MM.1S (cell line): ENCODE data around the gene FAM181A.

Experiments used
- CTCF ChIP-seq: fragments of 300-600 bp; sonication (generic); IDR thresholded peaks from 2 replicates; pipeline ENCODE4 v1.5.1; 2016; ENCODE audit warnings: antibody characterized with exemption, low read length, mixed read lengths
- EZH2 ChIP-seq: fragments of 300-600 bp; sonication (generic); optimal IDR thresholded peaks from 2 replicates; pipeline ENCODE3; 2017; ENCODE audit warnings: low read depth, mild to moderate bottlenecking, antibody characterized with exemption, low read length, mixed read lengths
- EZH2phosphoT487 ChIP-seq: fragments of 300-600 bp; sonication (generic); IDR thresholded peaks from 2 replicates; pipeline ENCODE4 v1.6.1; 2018; ENCODE audit warnings: antibody characterized with exemption, low read length

- TF ChIP-seq CTCF (no peak), EZH2 (no peak), EZH2phosphoT487 (no peak)
These were observed 17.6 kb upstream of the FAM181A start for GRCh38 chr14:93909429-93910128.
